CD4-positive, alpha-beta T cell (primary cell): ENCODE results near the gene SSH2. TPM values are rescaled to one million over a fixed set of nuclear protein-coding genes. Genes with fewer than 3 reads are reported as not detected.

Source experiments
- ATAC-seq: fragments of 200-7000 bp; cut with Tn5 transposase; one replicate; pipeline ENCODE4 v1.10.0; 2022; ENCODE audit warnings: mild to moderate bottlenecking; ENCODE audit not compliant: poor library complexity
- CTCF ChIA-PET: fragments of 350-600 bp; sonication (Branson Sonifier 250); formaldehyde crosslinking; loops from one replicate; lab custom pipeline; 2021; ENCODE audit warnings: antibody characterized with exemption, inconsistent platforms; lab: Charles Lee
- POLR2A ChIA-PET: fragments of 350-600 bp; sonication (Branson Sonifier 250); formaldehyde crosslinking; loops from one replicate; lab custom pipeline; 2021; ENCODE audit warnings: antibody characterized with exemption, inconsistent platforms; lab: Charles Lee
- DNase-seq, 14 experiments: peaks; one replicate each; pipeline ENCODE4 v3.0.0-alpha.2; 2013 to 2020; ENCODE audit warnings: mixed read lengths in 2 of 14
- H3K27ac ChIP-seq, 2 donors: one replicate each; pipeline versions ENCODE4 v1.5.1 to v1.7.0; 2013; ENCODE audit warnings: low read length in 2 of 2, low read depth in 1 of 2, mild to moderate bottlenecking in 1 of 2
- H3K27me3 ChIP-seq, 2 experiments: 1 replicate in 1 of 2; 2 replicates in 1 of 2; pipeline versions ENCODE4 v1.6.1 to v1.7.0; 2013; ENCODE audit warnings: low read length in 2 of 2, control low read depth in 1 of 2, mild to moderate bottlenecking in 1 of 2, moderate library complexity in 1 of 2; ENCODE audit not compliant: insufficient read depth in 2 of 2, control insufficient read depth in 1 of 2
- H3K36me3 ChIP-seq: one replicate; pipeline ENCODE4 v1.6.1; 2013; ENCODE audit warnings: low read length, control low read depth; ENCODE audit not compliant: insufficient read depth
- H3K4me1 ChIP-seq: one replicate; pipeline ENCODE4 v1.6.1; 2013; ENCODE audit warnings: low read length, control low read depth; ENCODE audit not compliant: insufficient read depth
- H3K4me3 ChIP-seq: one replicate; pipeline ENCODE4 v1.5.1; 2013; ENCODE audit warnings: mild to moderate bottlenecking, low read length, moderate library complexity
- H3K9me3 ChIP-seq, 2 experiments: 1 replicate in 1 of 2; 2 replicates in 1 of 2; pipeline versions ENCODE4 v1.6.1 to v1.7.0; 2013; ENCODE audit warnings: low read length in 2 of 2, mild to moderate bottlenecking in 2 of 2, control low read depth in 1 of 2, moderate library complexity in 1 of 2; ENCODE audit not compliant: control insufficient read depth in 1 of 2, insufficient read depth in 1 of 2
- H3K27ac Mint-ChIP-seq: one replicate; pipeline ENCODE4 v1.8.0; 2020; ENCODE audit warnings: mixed read lengths
- H3K27me3 Mint-ChIP-seq: one replicate; pipeline ENCODE4 v1.8.0; 2021; ENCODE audit warnings: mixed read lengths
- H3K36me3 Mint-ChIP-seq: one replicate; pipeline ENCODE4 v1.8.0; 2021; ENCODE audit warnings: low read depth, mixed read lengths
- H3K4me1 Mint-ChIP-seq: one replicate; pipeline ENCODE4 v1.8.0; 2021; ENCODE audit warnings: low read depth, mixed read lengths
- H3K4me3 Mint-ChIP-seq: one replicate; pipeline ENCODE4 v1.8.0; 2020; ENCODE audit warnings: mild to moderate bottlenecking, mixed read lengths
- H3K9me3 Mint-ChIP-seq: one replicate; pipeline ENCODE4 v1.8.0; 2020; ENCODE audit warnings: mixed read lengths
- CTCF ChIP-seq: fragments of 200-600 bp; IDR thresholded peaks from one replicate; pipeline ENCODE4 v1.8.0; 2022; ENCODE audit warnings: antibody characterized with exemption, mild to moderate bottlenecking
- intact Hi-C, 2 experiments: fragments of 100-400 bp; cut with DNase I in 1 of 2; cut with micrococcal nuclease in 1 of 2; formaldehyde crosslinking; loops; one replicate each; pipeline versions ENCODE4 v1.15.1 to v1.9.0; 2023 to 2025; cut with DNase I, micrococcal nuclease
- total RNA-seq, 174 experiments: library from RNA in 2 of 174; stranded (reverse) in 2 of 174; gene quantifications; one replicate each; pipeline ENCODE4 v1.2.3 and lab custom pipeline; 2021 to 2026

SSH2 gene
- total RNA-seq, 2 experiments from 2014 or later, result 73.4 to 81.5 TPM

- TF ChIP-seq CTCF, result no peak
- Histone ChIP-seq H3K9me3 (no peaks in the 10 kb centered on the region), H3K4me3 (no peak overlapping the region), H3K4me1 (no peaks in the 10 kb centered on the region), H3K27ac (no peak overlapping the region), H3K36me3 (no peaks in the 10 kb centered on the region), H3K27me3 (no peaks in the 10 kb centered on the region)
- no peaks in the 10 kb centered on the region for H3K9me3 Mint-ChIP-seq
- ChIA-PET POLR2A (no interaction called here), CTCF (no interaction called here)
- H3K36me3 Mint-ChIP-seq, result no peaks in the 10 kb centered on the region
- H3K27ac Mint-ChIP-seq, result no peak overlapping the region
- no peak for DNase-seq
- peaks cover 28% of the 10 kb centered on the region for H3K4me1 Mint-ChIP-seq
- H3K4me3 Mint-ChIP-seq, result no peak overlapping the region
- H3K27me3 Mint-ChIP-seq, result no peaks in the 10 kb centered on the region
- ATAC-seq, result no peak
- intact Hi-C loops, result no loop called here
These were observed 96.2 kb downstream of the SSH2 start for GRCh38 chr17:29833801-29834200.

- POLR2A ChIA-PET, result interaction anchor here (1.0 to 1.2 kb wide), 3 partner anchors 23 to 103 kb away, joined by 3 to 6 read pairs (median 4); partner anchors contain the start of gene SSH2
- Mint-ChIP-seq H3K4me3 (no peak overlapping the region), H3K27ac (peak overlapping the region; percentile 87), H3K9me3 (no peaks in the 10 kb centered on the region), H3K4me1 (peaks cover 67% of the 10 kb centered on the region), H3K36me3 (no peaks in the 10 kb centered on the region), H3K27me3 (no peaks in the 10 kb centered on the region)
- no peaks in the 10 kb centered on the region for H3K9me3 ChIP-seq
- no peak overlapping the region for H3K4me3 ChIP-seq
- ATAC-seq (peak; percentile 81), DNase-seq (peak in 3 of 14 experiments; percentile 11 to 42 (median 40))
- H3K27ac ChIP-seq, result no peak overlapping the region
- CTCF ChIA-PET, result interaction anchor here (1.6 to 6.0 kb wide), 3 partner anchors 21 to 102 kb away, joined by 5 to 33 read pairs (median 17); partner anchors contain the start of gene SSH2
- no peak for TF ChIP-seq CTCF
- no peaks in the 10 kb centered on the region for H3K4me1 ChIP-seq
- intact Hi-C loops, result loop anchor here in 1 of 2 experiments (5.0 kb wide), 1 partner anchor 104 kb away; the partner anchor contains the start of gene SSH2
- H3K27me3 ChIP-seq, result no peaks in the 10 kb centered on the region
- no peaks in the 10 kb centered on the region for H3K36me3 ChIP-seq
These were observed 101.2 kb downstream of the SSH2 start for GRCh38 chr17:29828676-29829284.

- no peak for TF ChIP-seq CTCF
These were observed 102.8 kb downstream of the SSH2 start for GRCh38 chr17:29827179-29827578.

More at GRCh38 chr17:29827179-29827578, 102.8 kb downstream of the SSH2 start:
- POLR2A ChIA-PET, result interaction anchor here (1.2 kb wide), 1 partner anchor 12 kb away, joined by 4 read pairs; no protein-coding TSS in a partner anchor
- Histone ChIP-seq H3K9me3 (no peaks in the 10 kb centered on the region), H3K36me3 (no peaks in the 10 kb centered on the region), H3K4me3 (no peak overlapping the region), H3K27ac (no peak overlapping the region), H3K27me3 (no peaks in the 10 kb centered on the region), H3K4me1 (no peaks in the 10 kb centered on the region)
- ATAC-seq (no peak), DNase-seq (no peak)
- H3K4me1 Mint-ChIP-seq, result peaks cover 62% of the 10 kb centered on the region
- CTCF ChIA-PET, result interaction anchor here (1.1 to 6.0 kb wide), 4 partner anchors 13 to 103 kb away, joined by 3 to 33 read pairs (median 11); partner anchors contain the start of gene SSH2
- no peaks in the 10 kb centered on the region for H3K27me3 Mint-ChIP-seq
- H3K36me3 Mint-ChIP-seq, result no peaks in the 10 kb centered on the region
- peak overlapping the region; percentile 34 for H3K27ac Mint-ChIP-seq
- no peaks in the 10 kb centered on the region for H3K9me3 Mint-ChIP-seq
- intact Hi-C loops, result loop anchor here in 1 of 2 experiments (5.0 kb wide), 1 partner anchor 105 kb away; the partner anchor contains the start of gene SSH2
- no peak overlapping the region for H3K4me3 Mint-ChIP-seq
